HEK293T (cell line): ENCODE measurements around the gene ABHD14A.

ENCODE experiments used
- CTCF ChIA-PET: fragments of 350-600 bp; formaldehyde crosslinking; extraction: SDS; loops from one replicate; lab custom pipeline; 2021; ENCODE audit warnings: antibody characterized with exemption, inconsistent platforms; lab: Yijun Ruan, JAX
- POLR2A ChIA-PET: fragments of 350-600 bp; formaldehyde crosslinking; extraction: SDS; loops from one replicate; lab custom pipeline; 2020; ENCODE audit warnings: antibody characterized with exemption, inconsistent platforms; lab: Yijun Ruan, JAX
- DNase-seq: peaks from one replicate; pipeline ENCODE4 v3.0.0; 2012; ENCODE audit warnings: mixed read lengths; ENCODE audit errors: extremely low spot score
- ARNT ChIP-seq: fragments of 450-650 bp; IDR thresholded peaks from 2 replicates; pipeline ENCODE4 v1.6.1; 2017; ENCODE audit warnings: mild to moderate bottlenecking
- BHLHE40 ChIP-seq: fragments of 450-650 bp; IDR thresholded peaks from 2 replicates; pipeline ENCODE4 v1.6.1; 2016; ENCODE audit warnings: mild to moderate bottlenecking, moderate library complexity, borderline replicate concordance
- CTBP1 ChIP-seq: fragments of 450-650 bp; IDR thresholded peaks from 2 replicates; pipeline ENCODE4 v1.6.1; 2016; ENCODE audit warnings: borderline replicate concordance
- ELF4 ChIP-seq: fragments of 450-650 bp; IDR thresholded peaks from 2 replicates; pipeline ENCODE4 v1.6.1; 2017; ENCODE audit warnings: antibody characterized with exemption
- FOXA1 ChIP-seq: fragments of 450-650 bp; IDR thresholded peaks from 2 replicates; pipeline ENCODE4 v1.6.1; 2016; ENCODE audit warnings: mild to moderate bottlenecking
- FOXK2 ChIP-seq: fragments of 450-650 bp; IDR thresholded peaks from 2 replicates; pipeline ENCODE4 v1.6.1; 2016; ENCODE audit warnings: mild to moderate bottlenecking
- FOXM1 ChIP-seq: fragments of 450-650 bp; IDR thresholded peaks from 2 replicates; pipeline ENCODE4 v1.6.1; 2017; ENCODE audit warnings: mild to moderate bottlenecking, borderline replicate concordance
- HDGF ChIP-seq: fragments of 450-650 bp; IDR thresholded peaks from 2 replicates; pipeline ENCODE4 v1.6.1; 2017; ENCODE audit warnings: antibody characterized with exemption, borderline replicate concordance
- L3MBTL2 ChIP-seq: fragments of 450-650 bp; conservative IDR thresholded peaks from 2 replicates; pipeline ENCODE4 v1.6.1; 2016; ENCODE audit warnings: mild to moderate bottlenecking
- LEF1 ChIP-seq: fragments of 450-650 bp; IDR thresholded peaks from 2 replicates; pipeline ENCODE4 v1.6.1; 2017; ENCODE audit warnings: mild to moderate bottlenecking, borderline replicate concordance
- NFRKB ChIP-seq: fragments of 450-650 bp; IDR thresholded peaks from 2 replicates; pipeline ENCODE4 v1.6.1; 2016; ENCODE audit warnings: mild to moderate bottlenecking, moderate library complexity
- SP1 ChIP-seq: fragments of 450-650 bp; IDR thresholded peaks from 2 replicates; pipeline ENCODE4 v1.6.1; 2017
- SUZ12 ChIP-seq: fragments of 450-650 bp; IDR thresholded peaks from 2 replicates; pipeline ENCODE4 v1.6.1; 2016; ENCODE audit warnings: mild to moderate bottlenecking
- TARDBP ChIP-seq: fragments of 450-650 bp; IDR thresholded peaks from 2 replicates; pipeline ENCODE4 v1.6.1; 2016
- ZNF384 ChIP-seq: fragments of 450-650 bp; IDR thresholded peaks from 2 replicates; pipeline ENCODE4 v1.6.1; 2016

Gene ABHD14A

GRCh38 chr3:51938780-51939425, 36.0 kb upstream of the ABHD14A start:
- CTCF ChIA-PET: interaction anchor here (0.7 to 0.9 kb wide), 2 partner anchors 18 to 44 kb away, joined by 3 to 4 read pairs; partner anchors contain the start of gene ACY1
- POLR2A ChIA-PET: interaction anchor here (1.1 kb wide), 1 partner anchor 44 kb away, joined by 3 read pairs; the partner anchor contains the start of gene ACY1
- no peak for TF ChIP-seq FOXA1
- no peak for DNase-seq

GRCh38 chr3:51940648-51941462, 34.0 kb upstream of the ABHD14A start:
- TF ChIP-seq FOXK2: no peak
- CTCF ChIA-PET: interaction anchor here (0.6 to 2.8 kb wide), 10 partner anchors 8 to 113 kb away, joined by 3 to 21 read pairs (median 5); partner anchors contain the start of genes ABHD14A, ABHD14B and ACY1
- no peak for DNase-seq
- POLR2A ChIA-PET: interaction anchor here (1.1 to 3.1 kb wide), 7 partner anchors 8 to 58 kb away, joined by 3 to 52 read pairs (median 11); partner anchors contain the start of genes ABHD14A, ABHD14B, PCBP4 and RPL29

- DNase-seq: no peak
- ChIA-PET POLR2A (interaction anchor here (1.1 to 3.1 kb wide), 9 partner anchors 8 to 116 kb away, joined by 3 to 52 read pairs (median 11); partner anchors contain the start of genes ABHD14A, ABHD14B, DUSP7 and PCBP4), CTCF (interaction anchor here (0.6 to 2.8 kb wide), 10 partner anchors 8 to 112 kb away, joined by 3 to 21 read pairs (median 5); partner anchors contain the start of genes ABHD14A, ABHD14B and ACY1)
- no peak for TF ChIP-seq ARNT
- TF ChIP-seq FOXA1: no peak
- TF ChIP-seq NFRKB: no peak
Measured at GRCh38 chr3:51941463-51941797, 33.4 kb upstream of the ABHD14A start.

GRCh38 chr3:51941798-51942602, 32.9 kb upstream of the ABHD14A start, which contains the start of the genes PARP3 and RRP9:
Gene PARP3 (plus strand): TSS chr3:51942363. CDS start chr3:51943356, 993 bp downstream.
Gene RRP9 (minus strand): TSS chr3:51941904. CDS start chr3:51941867, 37 bp downstream.
- peak; percentile 99 for DNase-seq
- ChIA-PET CTCF (interaction anchor here (0.6 to 2.8 kb wide), 15 partner anchors 9 to 219 kb away, joined by 3 to 21 read pairs (median 4); partner anchors contain the start of genes ABHD14A, ABHD14B and ACY1), POLR2A (interaction anchor here (1.1 to 3.1 kb wide), 12 partner anchors 9 to 115 kb away, joined by 3 to 52 read pairs (median 10); partner anchors contain the start of genes ABHD14A, ABHD14B, DUSP7 and PCBP4)
- TF ChIP-seq ZNF384 (no peak), FOXM1 (no peak), ARNT (no peak), SP1 (peak; percentile 90), FOXA1 (no peak), TARDBP (no peak), LEF1 (no peak), FOXK2 (no peak; the same call in 1 of the 2 replicates), NFRKB (no peak), BHLHE40 (no peak), L3MBTL2 (peak; percentile 53), HDGF (peak; percentile 100), SUZ12 (no peak)

GRCh38 chr3:51942603-51943450, 32.0 kb upstream of the ABHD14A start:
- no peak for TF ChIP-seq TARDBP
- TF ChIP-seq SUZ12: no peak
- TF ChIP-seq ELF4: no peak
- no peak for TF ChIP-seq ARNT
- TF ChIP-seq FOXK2: no peak
- TF ChIP-seq CTBP1: no peak
- no peak for TF ChIP-seq SP1
- TF ChIP-seq LEF1: no peak
- no peak for TF ChIP-seq NFRKB
- TF ChIP-seq BHLHE40: no peak
- POLR2A ChIA-PET: interaction anchor here (1.1 to 3.1 kb wide), 10 partner anchors 9 to 114 kb away, joined by 3 to 52 read pairs (median 11); partner anchors contain the start of genes ABHD14A, ABHD14B, DUSP7 and PCBP4
- CTCF ChIA-PET: interaction anchor here (0.7 to 2.8 kb wide), 9 partner anchors 9 to 218 kb away, joined by 3 to 21 read pairs (median 4); partner anchors contain the start of genes ABHD14A, ABHD14B and ACY1
- peak; percentile 43 for DNase-seq

GRCh38 chr3:51943451-51944391, 31.1 kb upstream of the ABHD14A start:
- DNase-seq: no peak
- no peak for TF ChIP-seq SP1
- no peak for TF ChIP-seq FOXK2
- no peak for TF ChIP-seq ARNT
- TF ChIP-seq ZNF384: no peak
- TF ChIP-seq TARDBP: no peak
- no peak for TF ChIP-seq SUZ12
- TF ChIP-seq L3MBTL2: no peak
- no peak for TF ChIP-seq FOXA1
- no peak for TF ChIP-seq BHLHE40
- no peak for TF ChIP-seq LEF1
- CTCF ChIA-PET: interaction anchor here (1.2 to 2.8 kb wide), 2 partner anchors 8 to 29 kb away, joined by 3 to 21 read pairs; partner anchors contain the start of genes ABHD14A and ABHD14B

More at GRCh38 chr3:51943451-51944391, 31.1 kb upstream of the ABHD14A start:
- POLR2A ChIA-PET: interaction anchor here (1.1 to 3.1 kb wide), 9 partner anchors 8 to 57 kb away, joined by 3 to 52 read pairs (median 7); partner anchors contain the start of genes ABHD14A, ABHD14B, PCBP4 and RPL29
